ENCODE results near the gene CTNNBL1. TPM values are rescaled to one million over a fixed set of nuclear protein-coding genes. Genes with fewer than 3 reads are reported as not detected.
"Not testable (repeated sequence)": the region's sequence is repeated elsewhere in the genome, so short reads cannot be mapped to it uniquely, and the experiment has no call there.

Gene CTNNBL1
- total RNA-seq, 1 donor from 2014 or later: 30.0 TPM

DNA sequence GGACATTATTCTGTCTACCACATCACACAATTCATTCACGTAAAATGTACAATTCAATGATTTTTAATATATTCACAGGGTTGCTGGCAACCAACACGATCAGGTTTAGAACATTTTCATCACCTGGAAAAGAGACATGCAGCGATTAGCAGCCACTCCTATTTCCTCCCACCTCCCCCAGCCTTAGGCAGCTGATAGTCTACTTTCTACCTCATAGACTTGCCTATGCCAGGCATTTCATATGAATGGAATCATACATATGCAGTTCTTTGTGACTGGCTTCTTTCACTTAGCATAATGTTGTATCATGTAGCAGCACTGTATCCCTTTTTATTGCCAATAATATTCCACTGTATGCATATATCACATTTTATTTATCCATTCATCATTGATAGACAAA is 31.5 kb upstream of the CTNNBL1 start:
- DNase-seq (ENCODE audit: low read depth): no peak
- Histone ChIP-seq H3K4me3 (ENCODE audit: low read depth, low read length) (no peak overlapping the region), H3K36me3 (ENCODE audit: control insufficient read depth, insufficient read depth, low read length) (no peaks in the 10 kb centered on the region), H3K27me3 (ENCODE audit: control insufficient read depth, insufficient read depth, low read length) (no peaks in the 10 kb centered on the region)
- FAIRE-seq: no peak
- TF ChIP-seq, protein P1, sequence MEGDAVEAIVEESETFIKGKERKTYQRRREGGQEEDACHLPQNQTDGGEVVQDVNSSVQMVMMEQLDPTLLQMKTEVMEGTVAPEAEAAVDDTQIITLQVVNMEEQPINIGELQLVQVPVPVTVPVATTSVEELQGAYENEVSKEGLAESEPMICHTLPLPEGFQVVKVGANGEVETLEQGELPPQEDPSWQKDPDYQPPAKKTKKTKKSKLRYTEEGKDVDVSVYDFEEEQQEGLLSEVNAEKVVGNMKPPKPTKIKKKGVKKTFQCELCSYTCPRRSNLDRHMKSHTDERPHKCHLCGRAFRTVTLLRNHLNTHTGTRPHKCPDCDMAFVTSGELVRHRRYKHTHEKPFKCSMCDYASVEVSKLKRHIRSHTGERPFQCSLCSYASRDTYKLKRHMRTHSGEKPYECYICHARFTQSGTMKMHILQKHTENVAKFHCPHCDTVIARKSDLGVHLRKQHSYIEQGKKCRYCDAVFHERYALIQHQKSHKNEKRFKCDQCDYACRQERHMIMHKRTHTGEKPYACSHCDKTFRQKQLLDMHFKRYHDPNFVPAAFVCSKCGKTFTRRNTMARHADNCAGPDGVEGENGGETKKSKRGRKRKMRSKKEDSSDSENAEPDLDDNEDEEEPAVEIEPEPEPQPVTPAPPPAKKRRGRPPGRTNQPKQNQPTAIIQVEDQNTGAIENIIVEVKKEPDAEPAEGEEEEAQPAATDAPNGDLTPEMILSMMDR (IDR thresholded peaks at IDR 0.05; ENCODE audit: insufficient read depth, low read length, severe bottlenecking): no peak

DNA sequence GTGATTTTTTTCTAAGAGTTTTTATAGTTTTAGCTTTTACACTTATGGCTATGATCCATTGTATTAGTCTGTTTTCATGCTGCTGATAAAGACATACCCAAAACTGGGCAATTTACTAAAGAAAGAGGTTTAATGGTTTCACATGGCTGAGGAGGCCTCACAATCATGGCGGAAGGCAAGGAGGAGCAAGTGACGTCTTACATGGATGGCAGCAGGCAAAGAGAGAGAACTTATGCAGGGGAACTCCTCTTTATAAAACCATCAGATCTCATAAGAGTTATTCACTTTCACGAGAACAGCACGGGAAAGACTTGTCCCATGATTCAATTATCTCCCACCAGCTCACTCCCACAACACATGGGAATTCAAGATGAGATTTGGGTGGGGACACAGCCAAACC is 29.2 kb upstream of the CTNNBL1 start:
- H3K36me3 ChIP-seq (ENCODE audit: control insufficient read depth, insufficient read depth, low read length); H3K4me3 ChIP-seq (ENCODE audit: low read depth, low read length); FAIRE-seq; H3K27me3 ChIP-seq (ENCODE audit: control insufficient read depth, insufficient read depth, low read length); DNase-seq (ENCODE audit: low read depth): not testable (repeated sequence)

DNA sequence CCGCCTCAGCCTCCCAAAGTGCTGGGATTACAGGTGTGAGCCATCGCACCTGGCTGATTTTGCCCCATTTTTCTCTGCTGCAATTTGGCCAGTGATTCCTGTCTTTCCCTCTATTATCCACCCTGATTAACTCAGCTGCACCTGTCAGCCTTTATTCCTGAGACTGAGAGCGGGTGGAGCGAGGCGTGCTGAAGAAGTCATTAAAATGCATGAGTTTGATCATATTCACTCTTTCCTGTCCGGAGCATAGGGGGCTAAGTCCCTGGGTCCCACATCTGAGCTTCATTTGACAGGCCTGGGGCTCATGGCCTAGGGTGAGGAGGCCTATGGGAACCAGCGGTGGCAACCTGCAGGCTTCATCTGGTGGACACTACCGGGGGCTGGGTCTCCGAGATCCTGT is 25.7 kb upstream of the CTNNBL1 start:
- H3K4me3 ChIP-seq (ENCODE audit: low read depth, low read length): no peak overlapping the region
- no peaks in the 10 kb centered on the region for H3K36me3 ChIP-seq (ENCODE audit: control insufficient read depth, insufficient read depth, low read length)
- TF ChIP-seq, protein P1 (IDR thresholded peaks at IDR 0.05; ENCODE audit: insufficient read depth, low read length, severe bottlenecking): no peak
- peaks cover 7% of the 10 kb centered on the region for H3K27me3 ChIP-seq (ENCODE audit: control insufficient read depth, insufficient read depth, low read length)
- FAIRE-seq (no peak), DNase-seq (ENCODE audit: low read depth) (no peak)

DNA sequence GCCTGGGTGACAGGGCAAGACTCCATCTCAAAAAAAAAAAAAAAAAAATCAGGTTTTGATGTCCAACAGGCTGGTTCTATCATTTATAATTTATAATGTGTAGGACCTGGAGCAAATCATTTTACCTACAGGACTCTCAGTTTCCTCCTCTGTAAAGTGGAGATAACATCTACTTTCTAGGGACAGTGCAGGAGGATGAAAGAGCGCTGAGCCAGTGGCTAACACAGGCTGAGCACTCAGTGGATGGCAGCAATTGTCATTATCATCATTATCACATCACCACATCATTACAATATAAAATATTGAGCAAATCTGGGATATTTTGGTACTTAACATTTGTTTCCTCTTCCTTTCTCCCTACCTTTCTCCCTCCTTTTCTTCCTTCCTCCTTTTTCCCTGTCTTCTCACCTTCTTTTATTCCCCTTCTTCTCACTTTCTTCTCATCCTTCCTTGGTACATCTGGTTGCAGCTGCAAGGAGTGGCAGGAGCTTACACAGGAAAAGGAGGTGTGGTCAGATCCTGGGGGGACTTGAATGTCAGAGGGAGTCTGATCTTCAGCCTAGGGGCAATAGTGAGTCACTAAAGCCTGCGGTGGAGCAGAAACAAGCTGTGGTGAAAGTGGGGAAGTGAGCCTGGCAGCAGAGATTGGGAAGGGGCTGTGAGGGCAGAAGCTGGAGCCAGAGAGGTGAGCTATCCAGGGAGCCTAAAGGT is 24.6 kb upstream of the CTNNBL1 start:
- Histone ChIP-seq H3K36me3 (ENCODE audit: control insufficient read depth, insufficient read depth, low read length) (no peaks in the 10 kb centered on the region), H3K27me3 (ENCODE audit: control insufficient read depth, insufficient read depth, low read length) (peaks cover 10% of the 10 kb centered on the region), H3K4me3 (ENCODE audit: low read depth, low read length) (no peak overlapping the region)
- DNase-seq (ENCODE audit: low read depth) (peak; percentile 41), FAIRE-seq (no peak)
- TF ChIP-seq, protein P1 (IDR thresholded peaks at IDR 0.05; ENCODE audit: insufficient read depth, low read length, severe bottlenecking): no peak

GRCh38 chr20:37669773-37670236 is 24.0 kb upstream of the CTNNBL1 start:
- Histone ChIP-seq H3K27me3 (ENCODE audit: control insufficient read depth, insufficient read depth, low read length) (peaks cover 11% of the 10 kb centered on the region), H3K4me3 (ENCODE audit: low read depth, low read length) (no peak overlapping the region), H3K36me3 (ENCODE audit: control insufficient read depth, insufficient read depth, low read length) (no peaks in the 10 kb centered on the region)
- FAIRE-seq (no peak), DNase-seq (ENCODE audit: low read depth) (no peak)
- TF ChIP-seq, protein P1 (IDR thresholded peaks at IDR 0.05; ENCODE audit: insufficient read depth, low read length, severe bottlenecking): no peak

DNA sequence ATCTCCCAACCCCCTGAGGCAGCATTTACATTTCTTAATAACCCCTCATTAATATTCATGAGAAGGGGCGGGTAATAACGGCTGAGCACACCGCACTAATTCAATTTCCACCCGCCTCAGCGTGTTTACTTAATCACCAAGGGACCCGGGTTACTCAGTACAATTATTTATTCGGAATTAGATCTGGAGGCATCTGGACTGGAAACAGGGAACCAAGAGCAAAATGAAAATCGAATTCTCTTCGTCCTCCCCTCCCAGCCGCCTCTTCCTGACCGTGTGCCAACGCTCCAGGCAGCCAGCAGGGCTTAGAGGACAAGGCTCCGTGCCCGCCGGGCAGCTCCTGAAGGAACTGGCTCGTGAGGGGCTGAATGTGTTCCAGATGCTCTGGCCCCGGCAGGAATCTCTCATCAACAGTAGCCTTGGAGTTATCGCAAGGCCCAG is 23.5 kb upstream of the CTNNBL1 start:
- FAIRE-seq: no peak
- H3K36me3 ChIP-seq (ENCODE audit: control insufficient read depth, insufficient read depth, low read length): no peaks in the 10 kb centered on the region
- TF ChIP-seq, protein P1 (IDR thresholded peaks at IDR 0.05; ENCODE audit: insufficient read depth, low read length, severe bottlenecking): no peak
- no peak for DNase-seq (ENCODE audit: low read depth)
- H3K27me3 ChIP-seq (ENCODE audit: control insufficient read depth, insufficient read depth, low read length): peaks cover 11% of the 10 kb centered on the region
- no peak overlapping the region for H3K4me3 ChIP-seq (ENCODE audit: low read depth, low read length)

Data from bronchial epithelial cell (primary cell).